SK-N-SH treated with all-trans-retinoic acid at 6 μM for 48 hours (cell line): ENCODE results near the gene GNAZ.

ENCODE experiments used
- ATAC-seq: fragments of 200-7000 bp; cut with Tn5 transposase; 3 replicates; pipeline ENCODE4 v1.9.1; 2020; ENCODE audit warnings: mild to moderate bottlenecking, moderate library complexity
- BACH2 ChIP-seq: fragments of 250-450 bp; sonication (Bioruptor Pico); IDR thresholded peaks from 2 replicates; pipeline ENCODE4 v1.9.0; 2021; ENCODE audit warnings: mild to moderate bottlenecking, borderline replicate concordance
- ESRRG ChIP-seq: fragments of 250-450 bp; sonication (Bioruptor Pico); IDR thresholded peaks from 2 replicates; pipeline ENCODE4 v1.6.1; 2021; ENCODE audit warnings: mild to moderate bottlenecking
- ISL1 ChIP-seq: fragments of 250-450 bp; sonication (Bioruptor Pico); IDR thresholded peaks from 2 replicates; pipeline ENCODE4 v2.1.2; 2022; ENCODE audit warnings: mild to moderate bottlenecking, moderate library complexity
- PPARA ChIP-seq: fragments of 250-450 bp; sonication (Bioruptor Pico); IDR thresholded peaks from 2 replicates; pipeline ENCODE4 v1.5.0; 2020; ENCODE audit warnings: mild to moderate bottlenecking, borderline replicate concordance
- RARB ChIP-seq: fragments of 250-450 bp; sonication (Bioruptor Pico); IDR thresholded peaks from 2 replicates; pipeline ENCODE4 v1.8.0; 2021; ENCODE audit warnings: mild to moderate bottlenecking, moderate library complexity
- SNAI2 ChIP-seq: fragments of 250-450 bp; sonication (Bioruptor Pico); IDR thresholded peaks from 2 replicates; pipeline ENCODE4 v1.5.0; 2020; ENCODE audit warnings: mild to moderate bottlenecking, moderate library complexity
- TCF4 ChIP-seq: fragments of 250-450 bp; sonication (Bioruptor Pico); IDR thresholded peaks from 2 replicates; pipeline ENCODE4 v1.8.0; 2021; ENCODE audit warnings: mild to moderate bottlenecking, moderate library complexity, borderline replicate concordance
- TOX ChIP-seq: fragments of 250-450 bp; sonication (Bioruptor Pico); IDR thresholded peaks from 2 replicates; pipeline ENCODE4 v1.8.0; 2021; ENCODE audit warnings: mild to moderate bottlenecking, moderate library complexity, borderline replicate concordance
- ZFP30 ChIP-seq: fragments of 450-650 bp; formaldehyde crosslinking; IDR thresholded peaks from 2 replicates; pipeline ENCODE4 v1.5.0; 2022; ENCODE audit warnings: mild to moderate bottlenecking, moderate library complexity
- ZNF565 ChIP-seq: fragments of 450-650 bp; formaldehyde crosslinking; conservative IDR thresholded peaks from 2 replicates; pipeline ENCODE4 v1.5.0; 2020; ENCODE audit warnings: low read depth, mild to moderate bottlenecking, moderate library complexity
- ZNF70 ChIP-seq: fragments of 450-650 bp; formaldehyde crosslinking; IDR thresholded peaks from 2 replicates; pipeline ENCODE4 v1.5.0; 2020; ENCODE audit warnings: mild to moderate bottlenecking, moderate library complexity
- ZNF8 ChIP-seq: fragments of 450-650 bp; formaldehyde crosslinking; IDR thresholded peaks from 2 replicates; pipeline ENCODE4 v1.5.0; 2020; ENCODE audit warnings: mild to moderate bottlenecking, moderate library complexity
- TF ChIP-seq, protein P1 (sequence below): fragments of 250-450 bp; sonication (Bioruptor Pico); IDR thresholded peaks from 2 replicates; pipeline ENCODE4 v1.5.0; 2020; ENCODE audit warnings: mild to moderate bottlenecking, moderate library complexity
- TF ChIP-seq, protein P2 (sequence below): fragments of 250-450 bp; sonication (Bioruptor Pico); IDR thresholded peaks from 2 replicates; pipeline ENCODE4 v1.5.1; 2020; ENCODE audit warnings: low read depth, mild to moderate bottlenecking, moderate library complexity
- TF ChIP-seq, protein P3 (sequence below): fragments of 250-450 bp; sonication (Bioruptor Pico); IDR thresholded peaks from 2 replicates; pipeline ENCODE4 v1.8.0; 2021; ENCODE audit warnings: low read depth, mild to moderate bottlenecking, moderate library complexity, borderline replicate concordance
- TF ChIP-seq, protein P4 (sequence below): fragments of 250-450 bp; sonication (Bioruptor Pico); IDR thresholded peaks from 2 replicates; pipeline ENCODE4 v1.5.1; 2021; ENCODE audit warnings: mild to moderate bottlenecking, moderate library complexity

Gene GNAZ

DNA sequence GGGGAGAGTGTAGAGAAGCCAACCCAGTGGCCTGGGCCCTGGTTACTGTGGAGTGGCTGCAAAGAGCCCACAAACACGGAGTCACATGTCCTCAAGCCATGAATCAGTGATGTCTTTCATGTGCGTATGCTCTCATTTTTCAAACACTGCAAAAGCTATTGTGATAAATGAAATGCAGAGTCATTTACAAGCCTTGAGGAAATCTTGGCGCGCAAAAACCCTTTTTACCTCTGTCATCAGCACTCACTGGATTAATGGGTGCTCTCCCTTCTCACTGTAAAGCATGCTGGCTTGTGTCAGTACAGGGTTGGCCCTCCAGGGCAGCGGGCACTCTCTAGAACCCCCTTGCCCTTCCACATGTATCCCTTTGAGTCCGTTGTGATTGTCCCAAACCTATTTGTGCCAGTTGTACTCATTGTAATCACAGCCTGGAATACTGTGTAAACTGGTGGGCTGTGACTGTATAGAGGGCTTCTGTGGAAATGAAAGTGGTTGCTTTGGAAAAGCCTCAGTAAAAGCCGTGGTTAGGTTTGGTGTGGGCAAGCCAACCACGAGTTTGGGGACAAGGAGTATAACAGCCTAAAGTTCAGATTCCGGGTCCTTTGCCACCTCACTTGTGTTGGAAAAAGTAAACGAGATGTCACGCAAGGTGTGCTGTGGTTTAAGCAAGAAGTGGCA, 10.4 kb downstream of the GNAZ start:
- TF ChIP-seq ZNF565 (CRISPR knock-in tag) (no peak), BACH2 (no peak), TCF4 (CRISPR knock-in tag) (no peak), RARB (CRISPR knock-in tag) (no peak), ZNF70 (CRISPR knock-in tag) (no peak)
- TF ChIP-seq, protein P1, sequence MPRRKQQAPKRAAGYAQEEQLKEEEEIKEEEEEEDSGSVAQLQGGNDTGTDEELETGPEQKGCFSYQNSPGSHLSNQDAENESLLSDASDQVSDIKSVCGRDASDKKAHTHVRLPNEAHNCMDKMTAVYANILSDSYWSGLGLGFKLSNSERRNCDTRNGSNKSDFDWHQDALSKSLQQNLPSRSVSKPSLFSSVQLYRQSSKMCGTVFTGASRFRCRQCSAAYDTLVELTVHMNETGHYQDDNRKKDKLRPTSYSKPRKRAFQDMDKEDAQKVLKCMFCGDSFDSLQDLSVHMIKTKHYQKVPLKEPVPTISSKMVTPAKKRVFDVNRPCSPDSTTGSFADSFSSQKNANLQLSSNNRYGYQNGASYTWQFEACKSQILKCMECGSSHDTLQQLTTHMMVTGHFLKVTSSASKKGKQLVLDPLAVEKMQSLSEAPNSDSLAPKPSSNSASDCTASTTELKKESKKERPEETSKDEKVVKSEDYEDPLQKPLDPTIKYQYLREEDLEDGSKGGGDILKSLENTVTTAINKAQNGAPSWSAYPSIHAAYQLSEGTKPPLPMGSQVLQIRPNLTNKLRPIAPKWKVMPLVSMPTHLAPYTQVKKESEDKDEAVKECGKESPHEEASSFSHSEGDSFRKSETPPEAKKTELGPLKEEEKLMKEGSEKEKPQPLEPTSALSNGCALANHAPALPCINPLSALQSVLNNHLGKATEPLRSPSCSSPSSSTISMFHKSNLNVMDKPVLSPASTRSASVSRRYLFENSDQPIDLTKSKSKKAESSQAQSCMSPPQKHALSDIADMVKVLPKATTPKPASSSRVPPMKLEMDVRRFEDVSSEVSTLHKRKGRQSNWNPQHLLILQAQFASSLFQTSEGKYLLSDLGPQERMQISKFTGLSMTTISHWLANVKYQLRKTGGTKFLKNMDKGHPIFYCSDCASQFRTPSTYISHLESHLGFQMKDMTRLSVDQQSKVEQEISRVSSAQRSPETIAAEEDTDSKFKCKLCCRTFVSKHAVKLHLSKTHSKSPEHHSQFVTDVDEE (CRISPR knock-in tag): no peak
- TF ChIP-seq, protein P2, sequence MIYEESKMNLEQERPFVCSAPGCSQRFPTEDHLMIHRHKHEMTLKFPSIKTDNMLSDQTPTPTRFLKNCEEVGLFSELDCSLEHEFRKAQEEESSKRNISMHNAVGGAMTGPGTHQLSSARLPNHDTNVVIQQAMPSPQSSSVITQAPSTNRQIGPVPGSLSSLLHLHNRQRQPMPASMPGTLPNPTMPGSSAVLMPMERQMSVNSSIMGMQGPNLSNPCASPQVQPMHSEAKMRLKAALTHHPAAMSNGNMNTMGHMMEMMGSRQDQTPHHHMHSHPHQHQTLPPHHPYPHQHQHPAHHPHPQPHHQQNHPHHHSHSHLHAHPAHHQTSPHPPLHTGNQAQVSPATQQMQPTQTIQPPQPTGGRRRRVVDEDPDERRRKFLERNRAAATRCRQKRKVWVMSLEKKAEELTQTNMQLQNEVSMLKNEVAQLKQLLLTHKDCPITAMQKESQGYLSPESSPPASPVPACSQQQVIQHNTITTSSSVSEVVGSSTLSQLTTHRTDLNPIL: no peak
- ATAC-seq: no peak

DNA sequence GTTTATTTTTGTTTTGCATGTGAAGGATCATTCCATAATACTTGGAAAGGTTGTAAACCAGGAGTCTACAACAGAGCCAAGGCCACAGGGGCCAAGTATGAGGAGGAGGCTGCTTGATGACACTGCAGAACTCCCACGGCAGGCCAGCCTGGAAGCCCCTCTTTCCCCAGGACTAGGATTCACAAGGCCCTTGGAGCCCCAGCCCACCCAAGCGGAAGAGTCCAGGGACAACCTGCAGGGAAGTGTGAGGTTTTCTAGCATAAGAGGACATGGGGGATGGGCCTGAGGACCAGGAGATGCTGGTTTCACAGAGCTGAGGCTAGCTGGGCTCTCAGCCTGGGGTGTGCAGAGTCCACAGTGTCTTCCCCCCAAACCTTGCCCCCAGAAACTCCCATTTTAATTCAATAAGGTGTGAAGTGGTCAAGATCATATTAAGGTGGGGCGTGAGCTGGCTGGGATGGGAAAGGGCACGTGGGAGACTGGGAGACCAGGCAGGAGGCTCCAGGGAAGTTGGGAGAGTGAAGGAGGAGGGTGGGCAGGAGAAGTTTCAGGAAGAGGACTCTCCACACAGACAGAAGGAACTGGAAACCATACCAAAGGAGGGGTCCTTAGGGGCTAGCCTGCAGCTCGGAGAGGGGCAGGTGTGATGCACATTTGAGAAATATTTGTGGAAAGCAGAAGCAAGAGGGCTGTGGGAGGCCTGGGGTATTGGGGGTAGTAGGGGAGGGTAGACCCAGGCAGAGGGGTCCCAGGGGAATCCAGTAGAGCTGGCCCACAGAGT, 12.4 kb downstream of the GNAZ start:
- no peak for ATAC-seq
- TF ChIP-seq ZNF8 (CRISPR knock-in tag) (no peak), SNAI2 (CRISPR knock-in tag) (no peak)
- TF ChIP-seq, protein P3, sequence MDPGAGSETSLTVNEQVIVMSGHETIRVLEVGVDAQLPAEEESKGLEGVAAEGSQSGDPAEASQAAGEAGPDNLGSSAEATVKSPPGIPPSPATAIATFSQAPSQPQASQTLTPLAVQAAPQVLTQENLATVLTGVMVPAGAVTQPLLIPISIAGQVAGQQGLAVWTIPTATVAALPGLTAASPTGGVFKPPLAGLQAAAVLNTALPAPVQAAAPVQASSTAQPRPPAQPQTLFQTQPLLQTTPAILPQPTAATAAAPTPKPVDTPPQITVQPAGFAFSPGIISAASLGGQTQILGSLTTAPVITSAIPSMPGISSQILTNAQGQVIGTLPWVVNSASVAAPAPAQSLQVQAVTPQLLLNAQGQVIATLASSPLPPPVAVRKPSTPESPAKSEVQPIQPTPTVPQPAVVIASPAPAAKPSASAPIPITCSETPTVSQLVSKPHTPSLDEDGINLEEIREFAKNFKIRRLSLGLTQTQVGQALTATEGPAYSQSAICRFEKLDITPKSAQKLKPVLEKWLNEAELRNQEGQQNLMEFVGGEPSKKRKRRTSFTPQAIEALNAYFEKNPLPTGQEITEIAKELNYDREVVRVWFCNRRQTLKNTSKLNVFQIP (CRISPR knock-in tag): no peak

DNA sequence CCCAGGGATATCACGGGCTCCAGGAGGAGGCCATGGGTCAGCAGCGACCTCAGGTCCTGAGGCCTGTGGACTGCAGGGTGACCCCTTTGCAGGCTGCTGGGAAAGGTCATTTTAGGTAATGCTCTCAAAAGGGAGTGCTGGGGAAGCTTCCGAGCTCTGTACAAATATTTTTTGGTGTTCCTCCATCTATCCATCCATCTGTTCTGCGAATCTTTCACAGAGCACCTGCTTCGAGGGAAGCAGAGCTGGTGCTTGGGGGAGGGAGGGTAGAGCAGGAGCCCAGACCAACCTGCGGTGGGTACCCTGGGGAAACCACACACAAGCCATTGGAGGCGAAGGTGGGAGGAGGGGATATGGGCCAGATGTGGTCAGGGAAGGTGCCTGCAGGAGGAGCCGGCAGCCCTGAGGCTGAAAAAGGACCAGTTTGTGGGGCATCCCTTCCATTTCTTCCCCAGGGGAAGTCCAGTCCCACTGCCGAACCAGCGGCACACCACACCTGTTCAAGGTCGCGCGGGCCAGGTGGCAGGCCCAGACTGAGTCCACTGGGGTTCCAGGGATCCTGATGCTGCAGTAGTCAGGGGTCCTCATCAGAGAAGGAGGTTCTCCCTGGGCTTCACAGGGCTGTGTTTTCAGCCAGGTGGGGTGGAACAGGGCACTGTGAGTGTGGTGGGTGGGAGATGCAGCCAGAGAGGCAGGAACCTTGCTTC, 13.1 kb downstream of the GNAZ start:
- TF ChIP-seq RARB (CRISPR knock-in tag) (no peak), ZNF565 (CRISPR knock-in tag) (no peak), PPARA (no peak)
- TF ChIP-seq, protein P4, sequence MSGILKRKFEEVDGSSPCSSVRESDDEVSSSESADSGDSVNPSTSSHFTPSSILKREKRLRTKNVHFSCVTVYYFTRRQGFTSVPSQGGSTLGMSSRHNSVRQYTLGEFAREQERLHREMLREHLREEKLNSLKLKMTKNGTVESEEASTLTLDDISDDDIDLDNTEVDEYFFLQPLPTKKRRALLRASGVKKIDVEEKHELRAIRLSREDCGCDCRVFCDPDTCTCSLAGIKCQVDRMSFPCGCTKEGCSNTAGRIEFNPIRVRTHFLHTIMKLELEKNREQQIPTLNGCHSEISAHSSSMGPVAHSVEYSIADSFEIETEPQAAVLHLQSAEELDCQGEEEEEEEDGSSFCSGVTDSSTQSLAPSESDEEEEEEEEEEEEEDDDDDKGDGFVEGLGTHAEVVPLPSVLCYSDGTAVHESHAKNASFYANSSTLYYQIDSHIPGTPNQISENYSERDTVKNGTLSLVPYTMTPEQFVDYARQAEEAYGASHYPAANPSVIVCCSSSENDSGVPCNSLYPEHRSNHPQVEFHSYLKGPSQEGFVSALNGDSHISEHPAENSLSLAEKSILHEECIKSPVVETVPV: no peak
- ATAC-seq: no peak

DNA sequence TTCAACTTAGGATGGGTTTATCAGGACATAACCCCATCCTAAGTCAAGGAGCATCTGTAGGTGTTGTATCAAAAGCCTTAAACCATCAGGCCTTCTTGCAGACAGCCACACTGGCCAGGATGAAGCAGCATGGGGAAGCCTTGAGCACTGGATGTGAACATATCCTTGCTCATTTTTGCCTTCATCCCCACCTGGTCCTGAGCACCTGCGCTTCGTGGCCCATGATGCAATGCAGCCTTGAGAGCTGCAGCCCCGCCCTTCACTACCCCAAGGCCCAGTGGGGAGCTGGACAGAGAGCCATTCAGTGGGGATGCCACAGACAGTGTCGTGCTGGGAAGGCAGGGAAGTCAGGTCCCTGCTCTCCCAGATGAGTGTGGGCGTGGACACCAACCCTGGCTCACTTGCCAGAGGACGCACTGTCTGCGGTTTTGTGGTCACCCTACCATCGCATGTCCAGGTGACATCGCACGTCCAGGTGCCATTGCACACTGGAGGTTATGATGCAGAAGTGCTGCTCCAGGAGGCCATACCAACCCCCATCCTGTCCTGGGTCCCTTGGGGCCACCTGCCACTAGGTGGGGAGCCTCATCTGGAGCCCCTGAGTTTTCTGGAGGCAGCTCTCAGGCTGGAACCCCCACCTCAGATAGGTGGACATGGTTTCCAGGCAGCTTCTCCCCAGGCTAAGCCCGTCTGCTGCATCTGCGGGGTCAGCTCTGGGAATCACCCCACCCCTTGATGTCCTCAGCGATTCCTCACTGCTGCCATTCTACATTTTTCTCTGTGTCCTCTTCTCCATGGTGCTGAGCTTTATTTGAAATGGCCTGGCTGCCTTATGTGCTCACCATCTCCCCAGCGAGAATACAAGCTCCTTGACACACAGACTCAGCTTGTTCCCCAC, 14.4 kb downstream of the GNAZ start:
- ATAC-seq: no peak
- TF ChIP-seq, protein P4: no peak
- TF ChIP-seq ISL1 (CRISPR knock-in tag) (no peak), TOX (CRISPR knock-in tag) (no peak), ESRRG (CRISPR knock-in tag) (no peak), ZFP30 (CRISPR knock-in tag) (no peak)
- TF ChIP-seq, protein P2: no peak
